Renal pelvis (tissue), 4 donors: ENCODE results near the gene TTYH2. TPM values are rescaled to one million over a fixed set of nuclear protein-coding genes. Genes with fewer than 3 reads are reported as not detected.

ENCODE experiments used
- DNase-seq: peaks from one replicate; pipeline ENCODE4 v3.0.0-alpha.2; 2013
- polyA plus RNA-seq, 3 donors: library from polyadenylated mRNA; unstranded; fragments of 120-200 nt; gene quantifications; one replicate each; pipeline ENCODE4 v1.2.1, GENCODE V29; 2013; ENCODE audit not compliant: insufficient read length in 3 of 3

TTYH2 gene
- polyA plus RNA-seq, 3 donors, result 16.7 to 17.7 (median 17.5) TPM

- DNase-seq, result no peak
Measured at GRCh38 chr17:74190807-74191406, 22.5 kb upstream of the TTYH2 start.

- DNase-seq, result no peak
Measured at GRCh38 chr17:74192950-74193781, 20.2 kb upstream of the TTYH2 start.

GRCh38 chr17:74194682-74195081, 18.7 kb upstream of the TTYH2 start:
- no peak for DNase-seq

- no peak for DNase-seq
Measured at GRCh38 chr17:74196541-74197317, 16.6 kb upstream of the TTYH2 start.

- DNase-seq, result no peak
Measured at GRCh38 chr17:74197801-74198200, 15.6 kb upstream of the TTYH2 start.

GRCh38 chr17:74198694-74199093, 14.7 kb upstream of the TTYH2 start:
- DNase-seq, result no peak

- DNase-seq, result no peak
Measured at GRCh38 chr17:74199306-74200092, 13.9 kb upstream of the TTYH2 start.

- no peak for DNase-seq
Measured at GRCh38 chr17:74200112-74200511, 13.3 kb upstream of the TTYH2 start.

GRCh38 chr17:74201250-74201649, 12.1 kb upstream of the TTYH2 start:
- no peak for DNase-seq

- no peak for DNase-seq
Measured at GRCh38 chr17:74201948-74202347, 11.4 kb upstream of the TTYH2 start.

GRCh38 chr17:74202938-74203337, 10.4 kb upstream of the TTYH2 start:
- no peak for DNase-seq

- DNase-seq, result peak; percentile 98
Measured at GRCh38 chr17:74203439-74204240, 9.7 kb upstream of the TTYH2 start, which contains the start of gene RPL38. RPL38 (plus strand) TSS chr17:74203678; CDS start chr17:74203956, 278 bp downstream.

- no peak for DNase-seq
Measured at GRCh38 chr17:74204474-74204873, 8.9 kb upstream of the TTYH2 start.

- no peak for DNase-seq
Measured at GRCh38 chr17:74205274-74205673, 8.1 kb upstream of the TTYH2 start.

GRCh38 chr17:74206332-74206818, 7.0 kb upstream of the TTYH2 start:
- DNase-seq, result no peak

GRCh38 chr17:74210191-74211140, 2.9 kb upstream of the TTYH2 start:
- no peak for DNase-seq

GRCh38 chr17:74211141-74211911, 2.0 kb upstream of the TTYH2 start:
- no peak for DNase-seq

GRCh38 chr17:74211912-74212208, 1.5 kb upstream of the TTYH2 start:
- DNase-seq, result no peak
